Stimulated activated CD4-positive, alpha-beta T cell treated with anti-CD3 and anti-CD28 coated beads, Interleukin-4, amount 100 ng/mL, for 1 hour (primary cell): ENCODE measurements around the gene CHRNA1.
"Not testable (repeated sequence)": the region's sequence is repeated elsewhere in the genome, so short reads cannot be mapped to it uniquely, and the experiment has no call there.

Source experiments
- DNase-seq: peaks from one replicate; pipeline ENCODE4 v3.0.0-alpha.2; 2020

The CHRNA1 gene

GRCh38 chr2:174711206-174711605, 53.1 kb downstream of the CHRNA1 start:
- DNase-seq = no peak

GRCh38 chr2:174709416-174710004, 54.8 kb downstream of the CHRNA1 start:
- not testable (repeated sequence) for DNase-seq

- DNase-seq = no peak
Observed at GRCh38 chr2:174708713-174709112, 55.6 kb downstream of the CHRNA1 start.

DNA sequence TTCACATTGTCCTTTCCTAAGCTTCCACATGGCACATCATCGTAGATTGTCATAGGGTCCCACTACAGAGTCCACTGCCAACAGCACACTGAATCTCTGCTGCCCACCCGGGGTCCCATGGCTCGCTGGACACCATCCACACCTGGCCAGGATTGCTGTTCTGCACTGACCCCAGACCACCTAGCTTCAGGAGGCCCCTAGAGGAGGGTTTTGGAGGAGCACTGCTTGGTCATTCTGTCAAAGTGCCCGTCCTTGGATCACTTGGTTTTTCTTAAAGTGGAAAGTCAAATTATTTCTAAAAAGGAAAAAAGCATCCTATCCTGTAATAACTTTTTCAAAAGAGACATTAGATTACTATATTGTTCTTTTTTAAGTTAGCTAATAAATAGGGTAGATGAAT, 59.0 kb downstream of the CHRNA1 start:
- DNase-seq = no peak

DNA sequence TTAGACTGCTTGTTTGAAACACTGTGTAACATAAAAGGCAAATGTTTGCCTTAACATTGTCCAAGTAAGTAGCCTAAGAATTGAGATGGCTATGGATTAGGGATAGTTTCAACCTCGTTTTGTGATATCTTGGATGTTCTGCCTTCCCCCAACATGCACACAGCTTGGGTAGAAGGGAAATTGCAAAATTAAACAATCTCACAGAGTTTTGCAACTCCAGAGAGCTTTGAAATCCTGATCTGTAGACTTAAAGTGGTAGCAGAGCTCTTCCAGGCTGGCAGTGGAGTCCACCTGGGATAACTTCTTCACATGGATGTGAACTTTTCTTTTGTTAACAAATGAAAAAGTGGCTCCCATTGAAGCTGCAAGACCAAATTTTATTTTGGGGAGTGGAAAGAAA, 59.6 kb downstream of the CHRNA1 start:
- no peak for DNase-seq

DNA sequence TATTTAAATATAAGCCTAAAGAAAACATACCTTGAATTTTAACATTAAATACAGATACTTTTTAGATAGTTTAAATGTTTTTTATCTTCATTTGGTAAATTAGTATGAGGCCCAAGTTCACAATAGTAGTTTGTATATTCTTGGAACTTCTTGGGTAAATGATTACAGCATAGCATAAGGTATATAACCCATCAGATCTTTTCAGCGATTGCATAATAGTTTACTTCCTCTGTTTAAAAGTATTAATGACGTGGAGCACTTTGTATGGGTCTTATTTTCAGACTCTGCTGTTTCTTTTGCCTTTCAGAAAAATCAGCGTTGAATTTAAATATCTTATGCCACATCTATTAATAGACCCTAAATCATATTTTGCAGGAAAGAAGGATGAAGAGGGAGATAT, 60.2 kb downstream of the CHRNA1 start:
- no peak for DNase-seq

GRCh38 chr2:174703430-174703829, 60.8 kb downstream of the CHRNA1 start:
- DNase-seq = no peak

DNA sequence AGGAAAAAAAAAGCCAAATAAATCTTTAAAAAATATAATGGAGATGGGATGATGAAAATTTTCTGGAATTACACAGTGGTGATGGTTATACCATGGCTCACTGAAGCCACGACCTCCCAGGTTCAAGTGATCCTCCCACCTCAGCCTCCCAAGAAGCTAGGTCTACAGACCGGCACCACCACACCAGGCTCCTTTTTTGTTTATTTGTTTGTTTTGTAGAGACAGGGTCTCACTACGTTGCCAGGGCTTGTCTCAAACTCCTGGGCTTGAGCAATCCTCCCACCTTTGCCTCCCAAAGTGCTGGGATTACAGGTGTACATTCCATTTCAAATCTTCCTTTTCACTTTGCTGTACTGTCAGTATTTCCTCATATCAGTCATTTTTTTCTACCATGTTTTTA, 61.7 kb downstream of the CHRNA1 start:
- no peak for DNase-seq

DNA sequence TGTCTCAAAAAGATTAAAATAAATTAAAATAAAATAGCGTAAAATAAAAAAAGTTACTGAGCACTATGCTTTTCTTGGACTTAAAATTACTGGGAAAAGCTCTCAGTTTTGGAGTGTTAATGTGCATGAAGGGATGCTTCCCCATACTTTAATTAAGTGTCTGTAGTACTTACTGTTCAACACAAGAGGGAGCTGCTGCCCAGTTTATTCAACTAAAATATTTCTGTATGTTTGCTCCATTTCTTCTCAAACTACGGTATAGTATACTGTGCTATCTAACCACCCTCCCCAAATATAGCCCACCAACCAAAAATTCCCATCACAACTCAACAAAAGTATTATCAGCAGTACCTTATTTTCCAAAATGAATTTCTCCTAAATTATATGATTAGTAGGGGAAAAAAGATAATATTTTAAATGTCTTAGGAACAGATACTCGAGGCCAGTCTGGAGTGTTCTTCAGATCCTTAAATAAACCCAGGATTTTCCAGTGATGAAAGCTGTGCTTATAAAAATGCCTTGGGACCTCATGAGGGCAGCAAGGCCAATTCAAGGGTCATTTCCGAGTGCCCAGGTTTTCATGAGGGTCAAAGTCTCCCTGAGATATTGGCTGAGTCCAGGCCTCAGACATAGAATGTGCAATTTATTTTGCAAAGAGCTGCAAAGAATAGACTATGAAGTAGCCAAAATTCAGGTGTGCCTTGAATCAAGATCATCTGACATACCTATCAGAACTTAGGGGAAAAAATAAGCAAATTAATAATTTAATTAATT, 64.1 kb downstream of the CHRNA1 start:
- no peak for DNase-seq
